Stimulated activated CD4-positive, alpha-beta T cell treated with anti-CD3 and anti-CD28 coated beads, Interleukin-1b, Interleukin-23, amount 100 ng/mL, for 4 hours (primary cell): Measurements from ENCODE around the gene FAM90A1.
"Not testable (repeated sequence)": the region's sequence is repeated elsewhere in the genome, so short reads cannot be mapped to it uniquely, and the experiment has no call there.

Source experiments
- DNase-seq, 2 donors: peaks; one replicate each; pipeline ENCODE4 v3.0.0-alpha.2; 2020; ENCODE audit warnings: low read depth in 2 of 2

FAM90A1 gene

DNA sequence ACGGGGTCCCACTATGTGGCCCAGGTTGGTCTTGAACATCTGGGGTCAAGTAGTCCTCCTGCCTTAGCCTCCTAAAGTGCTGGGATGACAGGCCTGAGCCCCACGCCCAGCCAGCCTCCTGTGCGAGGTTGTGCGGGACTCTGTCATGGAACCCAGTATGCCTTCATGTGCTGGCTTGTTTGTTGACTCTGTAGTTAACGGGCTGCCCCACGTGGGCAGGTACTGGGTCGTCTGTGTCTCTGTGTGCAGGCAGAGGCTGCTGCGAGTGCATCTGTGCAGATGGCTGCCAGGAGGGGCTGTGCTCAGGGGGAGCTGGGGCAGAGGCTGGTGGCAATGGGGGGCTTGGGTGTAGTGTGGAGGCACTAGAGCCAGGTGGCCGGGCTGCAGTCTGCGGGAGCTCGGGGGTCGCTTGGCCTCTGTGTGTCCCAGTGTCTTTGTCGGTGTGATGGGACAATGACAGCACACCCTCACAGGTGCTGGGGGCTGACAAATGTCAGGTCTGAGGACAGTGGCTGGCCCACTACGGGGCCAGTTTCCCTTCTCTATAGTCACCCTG is 6.0 kb upstream of the FAM90A1 start:
- not testable (repeated sequence) for DNase-seq

DNA sequence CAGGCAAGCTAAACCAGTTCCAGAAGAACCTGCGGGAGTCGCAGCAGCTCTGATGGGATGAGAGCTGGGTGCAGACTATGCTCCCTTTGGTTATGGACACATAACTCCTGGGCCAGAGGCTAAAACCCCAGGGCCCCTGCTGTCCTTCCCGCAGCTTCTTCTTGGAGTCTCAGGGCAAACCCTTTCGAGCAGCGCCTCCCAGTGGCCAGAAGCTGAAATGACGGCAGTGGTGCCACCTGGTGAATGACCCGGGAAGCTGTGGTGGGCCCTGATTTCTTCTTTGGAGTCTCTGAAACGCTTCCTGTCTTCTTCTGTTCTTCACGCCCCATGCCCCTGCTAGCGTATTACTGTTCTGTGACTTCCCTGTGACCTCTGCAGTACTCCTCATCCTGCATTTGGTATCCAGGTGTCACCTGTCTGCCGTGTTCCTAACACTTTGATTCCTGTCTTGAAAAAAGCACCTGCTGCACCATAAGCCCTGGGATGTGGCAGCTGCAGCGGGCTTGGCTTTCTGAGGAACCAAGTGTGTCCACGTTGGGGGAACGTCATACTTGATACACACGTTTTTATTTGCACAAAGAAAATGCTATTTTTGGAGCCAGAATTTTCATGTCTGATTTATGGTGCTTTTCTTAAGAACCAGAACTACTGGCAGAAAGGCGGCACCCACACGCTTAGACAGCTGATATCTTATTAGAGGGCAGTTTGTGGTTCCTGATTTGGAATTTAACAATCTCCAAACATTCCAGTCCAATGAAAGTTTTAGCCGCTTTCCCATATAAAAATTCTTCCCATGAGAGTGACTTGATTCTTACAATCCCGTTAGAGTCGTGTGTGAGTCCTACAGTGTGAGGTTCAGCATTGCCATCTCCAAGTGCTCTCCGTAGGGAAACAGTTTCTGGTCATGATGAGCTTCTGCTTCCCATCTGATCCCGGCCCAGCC is 4.5 kb upstream of the FAM90A1 start:
- DNase-seq, result peak; percentile 47 to 63

DNA sequence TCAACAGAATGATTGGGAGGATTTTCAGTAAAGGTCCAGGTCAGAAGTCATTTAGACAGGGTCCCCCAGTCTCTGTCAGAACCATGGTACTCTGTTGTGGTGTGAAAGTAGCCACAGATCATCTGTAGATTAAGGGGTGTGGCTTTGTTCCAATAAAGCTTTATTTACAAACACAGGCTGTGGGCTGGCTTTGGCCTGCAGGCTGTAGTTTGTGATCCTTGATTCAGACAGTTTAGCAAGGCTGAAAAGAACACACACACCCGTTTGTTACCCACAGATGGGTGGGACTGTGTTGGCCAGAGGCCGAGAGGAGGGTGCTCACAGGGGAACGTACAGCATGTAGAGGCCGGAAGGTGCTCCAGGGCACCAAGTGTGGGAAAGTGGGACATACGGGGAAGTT is 3.6 kb upstream of the FAM90A1 start:
- not testable (repeated sequence) for DNase-seq

DNA sequence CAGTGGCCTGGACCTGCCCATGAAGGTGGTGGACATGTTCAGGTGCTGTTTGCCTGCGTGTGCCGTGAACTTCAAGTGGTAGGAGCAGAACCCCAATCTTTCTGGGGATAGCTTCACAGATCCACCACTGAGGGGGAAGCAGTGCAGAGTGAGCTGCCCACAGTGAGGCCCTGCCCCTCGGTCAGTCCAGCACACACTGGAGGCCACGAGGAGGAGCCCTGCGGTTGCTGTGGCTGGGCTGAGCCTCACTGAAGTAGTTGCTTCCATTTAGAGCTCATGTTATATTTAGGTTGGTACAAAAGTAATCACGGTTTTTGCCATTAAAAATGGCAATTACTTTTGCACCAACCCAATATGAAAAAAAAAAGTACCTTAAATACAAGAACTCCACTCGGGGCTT is 2.1 kb upstream of the FAM90A1 start:
- DNase-seq, result not testable (repeated sequence)

DNA sequence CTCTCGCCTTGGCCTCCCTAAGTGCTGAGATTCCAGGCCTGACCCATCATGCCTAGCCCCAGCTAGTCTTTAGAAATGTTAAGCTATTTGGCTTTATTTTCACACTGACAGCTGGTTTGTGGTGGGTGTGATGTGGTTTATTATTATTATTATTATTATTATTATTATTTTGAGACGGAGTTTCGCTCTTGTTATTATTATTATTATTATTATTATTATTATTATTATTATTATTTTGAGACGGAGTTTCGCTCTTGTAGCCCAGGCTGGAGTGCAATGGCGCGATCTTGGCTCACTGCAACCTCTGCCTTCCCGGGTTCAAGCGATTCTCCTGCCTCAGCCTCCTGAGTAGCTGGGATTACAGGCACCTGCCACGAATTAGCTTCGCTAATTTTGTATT is 1.2 kb upstream of the FAM90A1 start:
- DNase-seq, result not testable (repeated sequence)

DNA sequence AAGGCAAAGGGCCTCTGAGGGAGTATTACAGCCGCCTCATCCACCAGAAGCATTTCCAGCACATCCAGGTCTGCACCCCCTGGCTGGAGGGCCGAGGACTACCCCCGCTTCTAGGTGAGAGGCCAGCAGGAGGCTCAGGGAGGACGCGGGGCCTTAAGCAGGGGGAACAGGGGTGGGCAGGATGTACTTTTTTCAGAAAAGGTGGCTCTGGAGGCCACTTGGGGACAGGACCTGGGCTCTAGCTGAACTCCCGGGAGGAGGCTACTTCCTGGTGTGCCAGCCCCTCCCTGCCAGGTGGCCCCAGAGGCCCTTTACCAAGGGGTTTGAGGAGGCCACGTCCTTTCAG is 287 bp upstream of the FAM90A1 start:
- not testable (repeated sequence) for DNase-seq

DNA sequence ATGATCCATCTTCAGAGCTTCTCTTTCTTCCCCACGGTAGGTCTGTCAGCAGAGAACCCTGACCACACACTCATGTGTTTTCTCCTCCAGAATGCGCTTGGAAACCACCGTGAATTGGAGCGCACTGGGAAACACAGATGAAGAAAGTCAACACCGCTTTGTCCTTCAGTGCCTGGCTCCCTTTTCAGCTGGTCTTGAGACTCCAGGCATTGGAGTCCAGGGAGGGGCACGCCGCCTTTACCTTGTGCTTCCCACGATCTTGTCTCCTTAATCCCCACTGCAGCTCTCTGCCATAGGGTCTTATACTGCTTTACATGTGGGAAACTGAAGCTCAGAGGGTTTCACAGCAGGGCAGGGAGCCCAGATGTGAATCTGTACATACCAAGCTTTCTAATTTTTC is 1.1 kb downstream of the FAM90A1 start:
- DNase-seq, result no peak

DNA sequence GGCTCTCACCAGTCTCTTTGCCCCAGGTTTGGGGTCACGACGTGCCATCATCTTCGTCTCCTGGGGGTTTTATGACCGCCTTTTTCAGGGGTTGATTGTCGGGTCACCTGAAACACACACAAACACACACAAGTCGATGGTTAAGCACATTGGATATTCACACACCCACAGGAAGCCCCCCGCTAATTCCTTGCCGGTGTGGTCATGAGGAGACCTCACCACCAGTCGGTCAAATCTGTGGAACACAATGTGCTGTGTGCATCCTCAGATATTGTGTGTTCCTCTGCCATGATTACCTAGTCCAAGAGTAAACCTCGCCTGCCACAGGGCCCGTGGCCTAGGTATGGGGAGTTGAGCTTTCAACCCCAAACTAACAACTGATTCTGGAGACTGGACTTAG is 2.6 kb downstream of the FAM90A1 start:
- not testable (repeated sequence) for DNase-seq

DNA sequence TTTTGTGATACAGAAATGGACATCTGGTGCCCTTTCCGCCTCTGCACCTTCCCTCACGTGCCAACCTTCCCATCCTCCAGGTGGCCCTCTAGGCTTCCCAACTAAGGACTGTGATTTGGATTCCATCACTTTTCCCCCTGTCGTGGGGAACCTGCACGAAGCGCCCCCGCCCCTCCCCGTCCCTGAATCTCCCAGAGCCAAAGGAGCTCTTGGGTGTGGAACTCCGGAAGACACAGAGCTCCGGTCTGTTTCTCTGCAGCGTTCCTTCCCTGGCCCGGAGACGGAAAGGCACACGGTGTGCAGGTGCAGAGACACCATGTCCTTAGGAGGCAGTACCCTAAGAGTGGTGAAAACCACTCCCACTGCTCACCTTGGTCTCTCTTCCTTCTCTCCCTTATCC is 3.8 kb downstream of the FAM90A1 start:
- not testable (repeated sequence) for DNase-seq

DNA sequence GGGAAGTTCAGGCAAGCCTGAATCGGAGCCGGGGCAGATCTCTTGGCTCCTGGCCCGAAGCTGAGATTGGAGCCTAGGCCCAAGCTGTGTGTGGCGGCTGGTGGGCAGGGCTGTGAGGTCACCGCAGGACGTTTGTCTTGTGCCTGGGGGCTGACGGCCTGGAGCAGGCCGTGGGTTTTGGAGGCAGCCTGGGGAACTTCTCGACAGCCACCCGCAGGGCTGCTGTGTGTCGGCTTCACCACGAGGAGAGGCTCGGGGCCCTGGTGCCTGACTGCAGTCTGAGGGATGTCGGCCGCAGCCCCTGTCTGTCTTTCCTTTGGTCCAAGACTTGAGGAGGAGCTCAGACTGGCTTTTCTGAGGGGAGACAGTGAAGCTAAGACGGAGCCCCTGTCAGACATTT is 5.1 kb downstream of the FAM90A1 start:
- DNase-seq, result not testable (repeated sequence)

DNA sequence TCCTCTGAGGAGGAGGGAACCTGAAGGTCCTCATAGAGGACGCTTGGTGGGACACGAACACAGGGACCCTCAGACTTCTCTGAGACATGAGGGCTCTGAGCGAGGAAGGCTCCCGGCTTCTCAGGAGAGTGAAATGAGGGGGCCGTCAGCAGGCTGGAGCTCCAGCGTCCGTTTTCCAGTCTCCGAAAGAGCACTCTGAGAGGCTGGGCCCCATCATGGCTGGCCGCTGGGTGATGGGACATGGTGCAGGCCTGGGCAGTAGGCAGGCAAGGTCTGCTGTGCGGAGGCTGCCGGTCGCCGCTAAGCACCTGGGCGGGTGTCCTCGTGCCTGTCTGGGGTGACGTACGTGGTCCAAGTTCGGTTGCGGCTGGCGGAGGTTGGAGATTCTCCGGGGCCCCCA is 5.6 kb downstream of the FAM90A1 start:
- DNase-seq, result not testable (repeated sequence)

DNA sequence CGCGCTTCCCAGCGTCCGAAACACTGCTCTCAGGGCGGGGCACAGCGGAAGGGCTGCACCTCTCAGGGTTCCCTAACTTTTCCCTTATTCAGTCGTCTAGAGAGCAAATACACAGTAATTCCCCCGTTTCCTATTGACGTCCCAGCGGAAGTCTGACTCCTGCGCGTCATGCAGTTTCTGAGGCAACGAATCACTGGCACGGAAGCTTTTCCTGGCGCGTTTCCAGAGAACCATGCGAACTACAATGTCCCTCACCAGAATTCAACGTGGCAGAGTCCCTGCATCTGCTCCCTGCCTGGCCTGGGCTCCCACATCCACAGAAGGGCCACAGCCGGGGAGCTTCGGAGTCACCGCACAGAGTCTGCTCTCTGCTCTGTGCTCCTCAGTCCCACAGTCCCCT is 6.0 kb downstream of the FAM90A1 start:
- not testable (repeated sequence) for DNase-seq

DNA sequence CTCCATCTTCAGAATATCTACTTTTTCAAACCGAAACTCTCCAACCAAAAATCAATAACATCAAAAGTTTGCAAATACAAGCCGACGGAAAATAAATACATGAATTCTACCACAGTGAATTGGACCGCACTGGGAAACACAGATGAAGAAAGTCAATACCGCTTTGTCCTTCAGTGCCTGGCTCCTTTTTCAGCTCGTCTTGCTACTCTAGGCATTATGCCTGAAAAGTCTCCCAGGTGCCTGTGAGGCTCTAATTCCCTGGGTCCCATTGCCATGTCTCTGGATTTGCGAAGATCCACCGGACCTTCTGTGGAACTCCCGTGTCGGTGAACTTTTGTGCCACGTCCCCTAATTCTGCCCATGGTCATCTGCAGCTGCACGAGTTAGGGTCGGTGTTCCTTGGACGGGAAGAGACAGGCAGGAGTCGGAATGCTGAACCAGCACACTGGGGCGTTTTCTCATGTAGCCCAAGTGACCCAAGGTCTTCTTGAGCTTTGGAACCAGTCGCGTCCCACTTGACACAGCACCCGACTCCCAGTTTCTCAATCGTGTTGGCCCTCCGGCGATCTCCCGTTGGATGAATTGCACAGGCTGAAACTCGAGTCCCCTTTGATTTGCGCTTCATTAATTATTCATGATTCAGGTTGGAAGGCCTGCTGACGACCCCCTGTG is 8.6 kb downstream of the FAM90A1 start:
- DNase-seq, result not testable (repeated sequence)

DNA sequence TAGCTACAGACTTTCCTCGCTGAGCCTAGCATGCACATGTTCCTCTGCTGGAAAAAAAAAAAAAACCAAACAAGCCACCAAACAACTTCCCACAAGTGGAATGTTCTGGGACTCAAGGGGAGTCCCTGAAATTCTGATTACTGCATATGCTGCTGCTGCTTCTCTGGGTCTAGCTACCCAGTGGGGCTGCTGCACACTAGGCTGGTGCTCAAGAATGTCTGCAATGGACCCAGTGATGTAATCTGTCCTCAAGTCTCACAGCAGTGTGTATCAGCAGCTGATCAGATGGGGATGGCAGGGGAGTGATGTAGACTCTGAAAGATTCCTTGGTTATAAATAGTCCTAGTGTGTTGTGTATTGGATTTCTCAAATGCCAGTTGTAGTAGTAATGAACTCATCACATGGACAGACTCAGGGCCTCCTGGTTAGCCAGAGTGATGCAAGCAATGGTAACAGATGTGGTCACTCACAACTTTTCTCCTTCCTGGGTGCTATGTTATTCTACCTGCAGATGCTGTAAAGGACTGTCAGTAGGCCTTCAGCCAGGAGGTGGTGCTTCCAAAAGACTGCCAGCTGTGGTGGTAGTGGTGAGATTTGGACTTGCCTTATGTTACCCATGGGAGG is 29.6 kb downstream of the FAM90A1 start:
- not testable (repeated sequence) for DNase-seq

DNA sequence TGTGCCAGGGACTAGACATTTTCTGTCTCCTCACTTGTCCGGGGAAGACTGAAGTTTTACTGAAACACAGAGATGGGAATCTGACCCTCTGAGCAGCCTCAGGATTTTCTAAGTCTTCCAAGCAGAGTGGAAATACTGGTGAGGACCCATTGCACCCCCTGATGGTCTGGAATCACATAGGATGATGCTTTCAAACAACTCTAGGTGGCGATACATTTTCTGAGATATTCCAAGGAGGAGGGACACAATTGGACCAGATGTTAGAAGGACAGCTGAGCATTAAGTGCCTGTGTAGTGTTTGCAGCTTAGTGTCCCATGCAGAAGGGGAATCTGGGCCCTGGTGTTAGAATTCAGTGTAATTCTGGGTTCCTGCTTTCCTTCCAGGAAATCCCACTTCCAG is 39.3 kb downstream of the FAM90A1 start:
- DNase-seq, result not testable (repeated sequence)

DNA sequence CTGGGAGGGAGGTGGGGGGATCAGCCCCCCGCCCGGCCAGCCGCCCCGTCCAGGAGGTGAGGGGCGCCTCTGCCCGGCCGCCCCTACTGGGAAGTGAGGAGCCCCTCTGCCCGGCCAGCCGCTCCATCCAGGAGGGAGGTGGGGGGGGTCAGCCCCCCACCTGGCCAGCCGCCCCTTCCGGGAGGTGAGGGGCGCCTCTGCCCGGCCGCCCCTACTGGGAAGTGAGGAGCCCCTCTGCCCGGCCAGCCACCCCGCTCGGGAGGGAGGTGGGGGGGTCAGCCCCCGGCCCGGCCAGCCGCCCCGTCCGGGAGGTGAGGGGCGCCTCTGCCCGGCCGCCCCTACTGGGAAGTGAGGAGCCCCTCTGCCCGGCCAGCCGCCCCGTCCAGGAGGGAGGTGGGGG is 43.2 kb downstream of the FAM90A1 start:
- DNase-seq, result not testable (repeated sequence)

DNA sequence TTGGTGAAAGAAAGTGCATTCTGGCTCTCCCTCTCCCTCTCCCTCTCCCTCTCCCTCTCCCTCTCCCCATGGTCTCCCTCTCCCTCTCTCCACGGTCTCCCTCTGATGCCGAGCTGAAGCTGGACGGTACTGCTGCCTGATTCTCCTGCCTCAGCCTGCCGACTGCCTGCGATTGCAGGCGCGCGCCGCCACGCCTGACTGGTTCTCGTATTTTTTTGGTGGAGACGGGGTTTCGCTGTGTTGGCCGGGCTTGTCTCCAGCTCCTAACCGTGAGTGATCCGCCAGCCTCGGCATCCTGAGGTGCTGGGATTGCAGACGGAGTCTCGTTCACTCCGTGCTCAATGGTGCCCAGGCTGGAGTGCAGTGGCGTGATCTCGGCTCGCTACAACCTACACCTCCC is 44.1 kb downstream of the FAM90A1 start:
- not testable (repeated sequence) for DNase-seq

DNA sequence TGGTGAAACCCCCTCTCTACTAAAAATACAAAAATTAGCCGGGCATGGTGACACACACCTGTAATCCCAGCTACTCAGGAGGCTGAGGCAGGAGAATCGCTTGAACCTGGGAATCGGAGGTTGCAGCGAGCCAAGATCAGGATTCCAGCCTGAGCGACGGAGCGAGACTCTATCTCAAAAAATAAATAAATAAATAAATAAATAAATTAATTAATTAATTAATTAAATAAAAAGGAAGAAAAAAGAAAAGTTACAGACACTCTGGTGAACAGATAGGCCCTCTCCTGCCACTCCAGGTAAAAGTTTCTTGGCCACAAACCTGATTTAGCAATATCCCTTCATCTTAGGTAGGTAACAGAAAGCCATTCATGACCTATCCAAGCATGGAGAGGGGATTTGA is 44.5 kb downstream of the FAM90A1 start:
- not testable (repeated sequence) for DNase-seq

DNA sequence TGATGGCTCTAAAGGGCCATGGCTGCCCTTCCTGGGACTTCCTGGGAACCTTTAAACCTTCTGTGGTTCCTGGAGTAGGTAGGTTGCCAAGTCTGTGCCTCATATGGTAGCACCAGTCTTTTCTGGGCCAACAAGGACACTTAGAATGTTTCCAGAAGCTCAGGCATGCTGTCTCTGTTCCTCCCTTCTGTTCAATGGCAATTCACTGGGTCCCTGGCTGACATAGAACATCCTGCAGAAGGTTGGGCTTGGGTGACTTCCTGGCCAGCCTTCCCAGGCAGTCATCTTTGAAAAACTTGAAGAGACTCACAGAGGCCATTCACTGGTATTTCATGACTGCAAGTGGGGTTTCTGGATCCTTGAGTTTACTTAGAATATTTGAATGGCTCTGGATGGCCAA is 46.1 kb downstream of the FAM90A1 start:
- not testable (repeated sequence) for DNase-seq

DNA sequence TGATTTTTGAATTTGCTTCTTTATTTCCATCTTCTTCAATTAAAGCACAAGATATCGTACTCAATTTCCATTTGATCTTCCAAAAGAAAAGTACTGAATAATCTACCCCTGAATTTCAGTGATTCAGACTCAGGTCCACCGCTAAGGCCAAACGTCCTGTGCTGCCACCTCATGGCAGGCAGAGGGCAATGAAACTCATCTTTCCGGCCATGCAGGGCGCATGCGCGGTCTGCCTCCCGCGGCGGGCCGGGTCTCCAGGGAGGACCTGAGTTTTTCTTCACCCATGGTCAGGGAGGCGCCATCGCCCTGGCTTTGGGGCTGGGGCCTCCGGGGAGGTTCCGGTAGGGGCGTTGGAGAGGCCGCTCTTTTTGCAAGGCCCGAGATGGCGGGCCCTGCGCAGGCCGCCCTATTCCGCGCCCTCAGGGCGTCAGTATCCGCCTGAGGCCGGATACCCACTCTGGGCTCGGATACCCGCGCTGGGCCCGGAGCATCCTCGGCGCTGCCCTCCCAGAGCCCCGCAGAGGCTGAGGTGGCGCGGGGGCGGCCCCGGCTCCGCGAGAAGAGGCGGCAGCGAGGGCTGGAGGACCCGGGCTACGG is 47.3 kb downstream of the FAM90A1 start:
- DNase-seq, result peak; percentile 46 to 63

DNA sequence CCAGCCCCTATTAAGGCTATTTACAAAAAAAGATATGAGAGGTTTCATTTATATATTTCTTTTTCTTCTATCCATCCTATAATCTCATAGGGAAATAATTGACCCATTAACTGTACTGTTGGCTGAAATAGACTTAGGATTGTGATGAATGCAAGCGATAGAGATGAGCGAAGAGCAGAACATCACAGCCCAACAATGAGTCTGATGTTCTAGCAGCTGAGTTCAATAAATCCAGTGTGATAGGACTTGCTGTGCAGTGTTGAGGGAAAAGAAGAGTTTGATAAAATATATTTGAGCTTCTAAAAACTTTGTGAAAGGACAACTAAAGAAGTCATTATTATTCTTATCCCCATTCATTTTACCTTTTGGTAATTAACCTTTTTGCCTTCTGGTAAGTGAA is 54.5 kb downstream of the FAM90A1 start:
- not testable (repeated sequence) for DNase-seq
